Mesendoderm (in vitro differentiated cells): Measurements from ENCODE around the gene PCDHB11.
"Not testable (repeated sequence)": the region's sequence is repeated elsewhere in the genome, so short reads cannot be mapped to it uniquely, and the experiment has no call there.

Experiments used
- DNase-seq: peaks from one replicate; pipeline ENCODE4 v3.0.0; 2013
- H2AK5ac ChIP-seq: 2 replicates; pipeline ENCODE4 v1.6.1; 2013; ENCODE audit warnings: low read length, inconsistent platforms
- H2BK120ac ChIP-seq: 2 replicates; pipeline ENCODE4 v1.6.1; 2013; ENCODE audit warnings: low read depth, mild to moderate bottlenecking, low read length, moderate library complexity, mixed read lengths
- H2BK15ac ChIP-seq: replicated peaks from 2 replicates; pipeline ENCODE4 v1.6.1; 2013; ENCODE audit warnings: low read depth, mild to moderate bottlenecking, moderate library complexity
- H2BK5ac ChIP-seq: 2 replicates; pipeline ENCODE4 v1.6.1; 2013; ENCODE audit warnings: low read length, inconsistent platforms
- H3K18ac ChIP-seq: 2 replicates; pipeline ENCODE4 v1.6.1; 2013; ENCODE audit warnings: mild to moderate bottlenecking, low read length, mixed read lengths
- H3K23ac ChIP-seq: one replicate; pipeline ENCODE4 v1.6.1; 2013; ENCODE audit warnings: low read length
- H3K27ac ChIP-seq: 2 replicates; pipeline ENCODE4 v1.5.1; 2013; ENCODE audit warnings: low read depth, mild to moderate bottlenecking, inconsistent platforms, low read length, moderate library complexity
- H3K27me3 ChIP-seq: 2 replicates; pipeline ENCODE4 v1.6.1; 2013; ENCODE audit warnings: low read length, control low read depth, mild to moderate bottlenecking, inconsistent platforms; ENCODE audit not compliant: insufficient read depth, poor library complexity
- H3K36me3 ChIP-seq: 2 replicates; pipeline ENCODE4 v1.6.1; 2013; ENCODE audit warnings: low read length, inconsistent platforms; ENCODE audit not compliant: control insufficient read depth, insufficient read depth
- H3K4ac ChIP-seq: one replicate; pipeline ENCODE4 v1.6.1; 2013; ENCODE audit warnings: low read depth, mild to moderate bottlenecking, low read length, moderate library complexity
- H3K4me1 ChIP-seq: 2 replicates; pipeline ENCODE4 v1.6.1; 2013; ENCODE audit warnings: low read depth, low read length, inconsistent platforms; ENCODE audit not compliant: control insufficient read depth
- H3K4me2 ChIP-seq: 2 replicates; pipeline ENCODE4 v1.6.1; 2013; ENCODE audit warnings: low read length
- H3K4me3 ChIP-seq: 2 replicates; pipeline ENCODE4 v1.5.1; 2013; ENCODE audit warnings: mild to moderate bottlenecking, low read length
- H3K56ac ChIP-seq: one replicate; pipeline ENCODE4 v1.6.1; 2013; ENCODE audit warnings: low read length
- H3K79me1 ChIP-seq: 2 replicates; pipeline ENCODE4 v1.6.1; 2013; ENCODE audit warnings: low read length, inconsistent platforms
- H3K79me2 ChIP-seq: 2 replicates; pipeline ENCODE4 v1.6.1; 2013; ENCODE audit warnings: mild to moderate bottlenecking, low read length; ENCODE audit not compliant: control insufficient read depth, insufficient read depth
- H3K9ac ChIP-seq: 2 replicates; pipeline ENCODE4 v1.6.1; 2013; ENCODE audit warnings: low read length, inconsistent platforms
- H4K5ac ChIP-seq: one replicate; pipeline ENCODE4 v1.6.1; 2013; ENCODE audit warnings: low read length
- H4K8ac ChIP-seq: one replicate; pipeline ENCODE4 v1.6.1; 2013; ENCODE audit warnings: low read depth, mild to moderate bottlenecking, control low read depth, low read length, moderate library complexity
- WGBS: extraction: QIAGEN DNeasy Blood & Tissue Kit; methylation state at CpG from one replicate; pipeline ENCODE4 v1.1.7; 2013; ENCODE audit warnings: low lambda C conversion rate, missing lambda C conversion rate; ENCODE audit not compliant: insufficient coverage; ENCODE audit errors: extremely low coverage; 5-methylcytosine and 5-hydroxymethylcytosine counted together

The PCDHB11 gene

GRCh38 chr5:141174291-141175104 is 24.9 kb upstream of the PCDHB11 start:
- not testable (repeated sequence) for H3K56ac ChIP-seq, H3K9ac ChIP-seq, H3K27ac ChIP-seq, H2AK5ac ChIP-seq, H3K79me2 ChIP-seq, DNase-seq, H4K5ac ChIP-seq, H3K4me2 ChIP-seq, H2BK15ac ChIP-seq, H2BK120ac ChIP-seq, H3K36me3 ChIP-seq, H3K23ac ChIP-seq, H2BK5ac ChIP-seq, H3K4ac ChIP-seq, H3K18ac ChIP-seq, H3K4me1 ChIP-seq, H3K4me3 ChIP-seq, H3K79me1 ChIP-seq, H3K27me3 ChIP-seq, H4K8ac ChIP-seq
- WGBS = no CpG with 5 or more reads among the region's 79 CpGs

DNA sequence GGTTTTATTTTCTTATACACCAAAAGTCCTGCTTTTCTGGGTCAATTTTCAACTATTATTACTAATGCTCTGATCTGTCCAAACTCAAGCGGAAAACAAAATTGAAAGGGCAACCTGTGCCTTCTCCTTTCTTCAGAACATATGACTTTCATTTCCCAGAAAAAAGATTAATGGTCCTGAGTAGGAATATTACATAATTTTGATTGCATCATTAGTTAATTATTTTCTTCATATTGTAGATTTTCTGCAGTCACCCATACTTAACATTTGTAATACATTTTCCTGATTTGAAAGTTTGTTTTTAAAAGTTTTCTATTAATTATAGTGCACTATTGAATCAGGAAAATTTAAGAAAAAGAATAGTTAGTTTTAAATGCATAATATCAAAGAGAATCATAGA is 23.5 kb upstream of the PCDHB11 start:
- DNase-seq = no peak
- H2BK15ac ChIP-seq = no peak overlapping the region
- no peak overlapping the region for H3K18ac ChIP-seq
- H4K5ac ChIP-seq = no peak overlapping the region
- H4K8ac ChIP-seq = no peak overlapping the region
- no peaks in the 10 kb centered on the region for H3K4me1 ChIP-seq
- H3K9ac ChIP-seq = no peak overlapping the region
- no peak overlapping the region for H2BK5ac ChIP-seq
- H3K4ac ChIP-seq = no peak overlapping the region
- no peaks in the 10 kb centered on the region for H3K79me2 ChIP-seq
- H3K27me3 ChIP-seq = no peaks in the 10 kb centered on the region
- no CpG with 5 or more reads among the region's 1 CpG for WGBS
- H3K56ac ChIP-seq = no peak overlapping the region
- H3K4me2 ChIP-seq = no peak overlapping the region
- H2AK5ac ChIP-seq = no peak overlapping the region
- H3K4me3 ChIP-seq = no peak overlapping the region
- no peaks in the 10 kb centered on the region for H3K79me1 ChIP-seq
- H3K23ac ChIP-seq = no peak overlapping the region
- H3K36me3 ChIP-seq = no peaks in the 10 kb centered on the region
- no peak overlapping the region for H2BK120ac ChIP-seq
- no peak overlapping the region for H3K27ac ChIP-seq

- H3K56ac ChIP-seq, H2BK15ac ChIP-seq, H3K79me1 ChIP-seq, H3K4ac ChIP-seq, H3K9ac ChIP-seq, H3K23ac ChIP-seq, H3K27me3 ChIP-seq, H3K79me2 ChIP-seq, H2BK5ac ChIP-seq, H2BK120ac ChIP-seq, H3K18ac ChIP-seq, H4K8ac ChIP-seq, H3K4me2 ChIP-seq, H4K5ac ChIP-seq, H3K27ac ChIP-seq, H2AK5ac ChIP-seq, H3K36me3 ChIP-seq, H3K4me1 ChIP-seq, H3K4me3 ChIP-seq: not testable (repeated sequence)
- no CpG with 5 or more reads among the region's 18 CpGs for WGBS
- DNase-seq = peak; percentile 77
These were observed 21.7 kb upstream of the PCDHB11 start, which contains the start of gene PCDHB8 for GRCh38 chr5:141177577-141178191. Gene PCDHB8, plus strand, starts transcription at chr5:141177790. Its CDS starts 245 bp downstream, at chr5:141178035.

DNA sequence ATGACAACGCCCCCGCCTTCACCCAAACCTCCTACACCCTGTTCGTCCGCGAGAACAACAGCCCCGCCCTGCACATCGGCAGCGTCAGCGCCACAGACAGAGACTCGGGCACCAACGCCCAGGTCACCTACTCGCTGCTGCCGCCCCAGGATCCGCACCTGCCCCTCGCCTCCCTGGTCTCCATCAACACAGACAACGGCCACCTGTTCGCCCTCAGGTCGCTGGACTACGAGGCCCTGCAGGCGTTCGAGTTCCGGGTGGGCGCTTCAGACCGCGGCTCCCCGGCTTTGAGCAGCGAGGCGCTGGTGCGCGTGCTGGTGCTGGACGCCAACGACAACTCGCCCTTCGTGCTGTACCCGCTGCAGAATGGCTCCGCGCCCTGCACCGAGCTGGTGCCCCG is 20.1 kb upstream of the PCDHB11 start:
- not testable (repeated sequence) for H3K27ac ChIP-seq, H3K4me1 ChIP-seq, H3K79me1 ChIP-seq, H3K4me3 ChIP-seq, H3K4ac ChIP-seq, H3K23ac ChIP-seq, H2BK120ac ChIP-seq, H4K8ac ChIP-seq, H2AK5ac ChIP-seq, H3K79me2 ChIP-seq, H3K4me2 ChIP-seq, H4K5ac ChIP-seq, DNase-seq, H2BK15ac ChIP-seq, H3K9ac ChIP-seq, H3K36me3 ChIP-seq, H3K27me3 ChIP-seq, H3K56ac ChIP-seq, H2BK5ac ChIP-seq, H3K18ac ChIP-seq
- WGBS = no CpG with 5 or more reads among the region's 39 CpGs

- H2BK120ac ChIP-seq, H3K36me3 ChIP-seq, H2BK15ac ChIP-seq, H2AK5ac ChIP-seq, H3K79me2 ChIP-seq, H3K4ac ChIP-seq, H3K4me2 ChIP-seq, DNase-seq, H3K4me3 ChIP-seq, H3K27me3 ChIP-seq, H3K79me1 ChIP-seq, H2BK5ac ChIP-seq, H3K18ac ChIP-seq, H3K4me1 ChIP-seq, H3K27ac ChIP-seq, H4K5ac ChIP-seq, H4K8ac ChIP-seq, H3K9ac ChIP-seq, H3K56ac ChIP-seq, H3K23ac ChIP-seq: not testable (repeated sequence)
- WGBS = no CpG with 5 or more reads among the region's 32 CpGs
These were observed 19.6 kb upstream of the PCDHB11 start for GRCh38 chr5:141179876-141180275.
